IMR-90 (cell line): ENCODE data around the gene NPAS3. TPM values are rescaled to one million over a fixed set of nuclear protein-coding genes. Genes with fewer than 3 reads are reported as not detected.

ENCODE experiments used
- ATAC-seq: fragments of 200-7000 bp; cut with Tn5 transposase; 2 replicates; pipeline ENCODE4 v1.9.1; 2020; ENCODE audit warnings: low read depth, mild to moderate bottlenecking, moderate library complexity
- BruUV-seq: library from RNA; stranded (reverse); fragments of 400-500 nt; replicated peaks from 2 replicates; lab custom pipeline; 2021; lab: Mats Ljungman, UMichigan
- CTCF ChIA-PET: fragments of 300-600 bp; formaldehyde crosslinking; extraction: SDS; loops from one replicate; lab custom pipeline; 2021; ENCODE audit warnings: antibody characterized with exemption; lab: Yijun Ruan, JAX
- POLR2A ChIA-PET: fragments of 300-600 bp; sonication (Branson Sonifier 250); formaldehyde crosslinking; loops from one replicate; lab custom pipeline; 2022; ENCODE audit warnings: antibody characterized with exemption; ENCODE audit not compliant: unreplicated experiment; lab: Charles Lee
- DNase-seq: peaks from one replicate; pipeline ENCODE4 v3.0.0; 2013
- H2AFZ ChIP-seq: replicated peaks from 2 replicates; pipeline ENCODE3; 2013; ENCODE audit warnings: low read length, mild to moderate bottlenecking; ENCODE audit not compliant: poor library complexity
- H2AK5ac ChIP-seq: 2 replicates; pipeline ENCODE4 v1.6.1; 2013; ENCODE audit warnings: low read depth, low read length, inconsistent platforms
- H2AK9ac ChIP-seq: replicated peaks from 2 replicates; pipeline ENCODE3; 2013; ENCODE audit warnings: mild to moderate bottlenecking, low read depth, low read length, moderate library complexity; ENCODE audit not compliant: poor library complexity
- H2BK120ac ChIP-seq: 2 replicates; pipeline ENCODE4 v1.6.1; 2013; ENCODE audit warnings: low read depth, low read length, inconsistent platforms
- H2BK15ac ChIP-seq: 3 replicates; pipeline ENCODE4 v1.6.1; 2013; ENCODE audit warnings: low read depth, low read length, inconsistent platforms
- H2BK20ac ChIP-seq: 2 replicates; pipeline ENCODE4 v1.6.1; 2013; ENCODE audit warnings: low read depth, mild to moderate bottlenecking, inconsistent platforms, low read length, moderate library complexity
- H2BK5ac ChIP-seq: 2 replicates; pipeline ENCODE4 v1.6.1; 2013; ENCODE audit warnings: mild to moderate bottlenecking, low read depth, low read length, inconsistent platforms; ENCODE audit not compliant: poor library complexity, severe bottlenecking
- H3K14ac ChIP-seq: replicated peaks from 2 replicates; pipeline ENCODE4 v1.6.1; 2013; ENCODE audit warnings: low read depth, low read length, inconsistent platforms
- H3K18ac ChIP-seq: 2 replicates; pipeline ENCODE4 v1.6.1; 2013; ENCODE audit warnings: low read depth, low read length, control low read depth
- H3K23ac ChIP-seq: 2 replicates; pipeline ENCODE4 v1.6.1; 2013; ENCODE audit warnings: low read depth, low read length, inconsistent platforms
- H3K27ac ChIP-seq: 2 replicates; pipeline ENCODE4 v1.5.1; 2013; ENCODE audit warnings: mild to moderate bottlenecking, control low read depth, low read length; ENCODE audit not compliant: insufficient read depth
- H3K27me3 ChIP-seq: 2 replicates; pipeline ENCODE4 v1.6.1; 2013; ENCODE audit warnings: low read length; ENCODE audit not compliant: control insufficient read depth, insufficient read depth
- H3K36me3 ChIP-seq: 2 replicates; pipeline ENCODE4 v1.6.1; 2013; ENCODE audit warnings: low read length, mixed read lengths; ENCODE audit not compliant: control insufficient read depth, insufficient read depth
- H3K4ac ChIP-seq: 2 replicates; pipeline ENCODE4 v1.6.1; 2013; ENCODE audit warnings: low read depth, low read length, inconsistent platforms
- H3K4me1 ChIP-seq: 2 replicates; pipeline ENCODE4 v1.6.1; 2013; ENCODE audit warnings: low read length, mixed read lengths; ENCODE audit not compliant: control insufficient read depth, insufficient read depth
- H3K4me2 ChIP-seq: 2 replicates; pipeline ENCODE4 v1.6.1; 2013; ENCODE audit warnings: low read depth, mild to moderate bottlenecking, control low read depth, low read length, moderate library complexity
- H3K4me3 ChIP-seq: 2 replicates; pipeline ENCODE4 v1.5.1; 2013; ENCODE audit warnings: low read depth, mild to moderate bottlenecking, control low read depth, low read length, moderate library complexity; ENCODE audit not compliant: insufficient read depth
- H3K56ac ChIP-seq: 2 replicates; pipeline ENCODE4 v1.6.1; 2013; ENCODE audit warnings: low read length, inconsistent platforms; ENCODE audit not compliant: insufficient read depth; ENCODE audit errors: extremely low read depth
- H3K79me1 ChIP-seq, 2 experiments: 2 replicates each; pipeline ENCODE4 v1.6.1; 2013; ENCODE audit warnings: low read length in 2 of 2, inconsistent platforms in 1 of 2, low read depth in 1 of 2
- H3K9ac ChIP-seq: 2 replicates; pipeline ENCODE4 v1.6.1; 2013; ENCODE audit warnings: low read depth, low read length, control low read depth
- H3K9me1 ChIP-seq: 2 replicates; pipeline ENCODE4 v1.6.1; 2013; ENCODE audit warnings: low read length, inconsistent platforms; ENCODE audit not compliant: insufficient read depth
- H3K9me3 ChIP-seq: 2 replicates; pipeline ENCODE4 v1.6.1; 2013; ENCODE audit warnings: low read length; ENCODE audit not compliant: control insufficient read depth, insufficient read depth
- H4K20me1 ChIP-seq: 2 replicates; pipeline ENCODE4 v1.6.1; 2013; ENCODE audit warnings: low read length, inconsistent platforms; ENCODE audit not compliant: insufficient read depth
- H4K5ac ChIP-seq: 2 replicates; pipeline ENCODE4 v1.6.1; 2013; ENCODE audit warnings: mild to moderate bottlenecking, low read depth, low read length, control low read depth
- H4K8ac ChIP-seq, 2 experiments: 2 replicates each; pipeline ENCODE4 v1.6.1; 2013; ENCODE audit warnings: low read depth in 2 of 2, low read length in 2 of 2, control low read depth in 1 of 2, inconsistent platforms in 1 of 2
- H4K91ac ChIP-seq: 2 replicates; pipeline ENCODE4 v1.6.1; 2013; ENCODE audit warnings: low read depth, low read length, inconsistent platforms; ENCODE audit not compliant: insufficient read depth
- FOS ChIP-seq: fragments of 150-350 bp; IDR thresholded peaks from 2 replicates; pipeline ENCODE4 v1.6.1; 2016; ENCODE audit warnings: low read depth, low read length
- WGBS, 2 experiments: methylation state at CpG; one replicate each; pipeline versions ENCODE4 v1.1.5 to v1.1.7; 2013; ENCODE audit warnings: missing lambda C conversion rate in 2 of 2; ENCODE audit not compliant: insufficient read length in 1 of 2; ENCODE audit errors: extremely low coverage in 2 of 2; 5-methylcytosine and 5-hydroxymethylcytosine counted together
- dilution Hi-C: fragments of 300-500 bp; cut with HindIII; formaldehyde crosslinking; loops from one replicate; pipeline ENCODE4 v1.14.3; 2018; ENCODE audit warnings: low sequenced_read_pairs; ENCODE audit not compliant: unreplicated experiment
- in situ Hi-C: fragments of 300-500 bp; cut with MboI; formaldehyde crosslinking; loops from 3 replicates; pipeline ENCODE4 v1.14.3; 2019; ENCODE audit warnings: low sequenced_read_pairs, inconsistent platforms, mixed read lengths
- intact Hi-C: fragments of 100-400 bp; cut with micrococcal nuclease; formaldehyde crosslinking; loops from 2 replicates; pipeline ENCODE4 v1.10.0; 2022
- polyA plus RNA-seq, 3 experiments: library from polyadenylated mRNA; depleted of rRNA; stranded (reverse); fragments of >200 nt; gene quantifications; 2 replicates each; pipeline ENCODE4 v1.2.3, GENCODE V29; 2012; ENCODE audit warnings: low replicate concordance in 1 of 3
- total RNA-seq: library from RNA; depleted of rRNA; stranded (reverse); fragments of >200 nt; gene quantifications from 2 replicates; pipeline ENCODE4 v1.2.3, GENCODE V29; 2012

Gene NPAS3
- total and polyA plus RNA-seq, 2 of the 4 experiments (the other 2 are of a cell fraction) = not detected

DNA sequence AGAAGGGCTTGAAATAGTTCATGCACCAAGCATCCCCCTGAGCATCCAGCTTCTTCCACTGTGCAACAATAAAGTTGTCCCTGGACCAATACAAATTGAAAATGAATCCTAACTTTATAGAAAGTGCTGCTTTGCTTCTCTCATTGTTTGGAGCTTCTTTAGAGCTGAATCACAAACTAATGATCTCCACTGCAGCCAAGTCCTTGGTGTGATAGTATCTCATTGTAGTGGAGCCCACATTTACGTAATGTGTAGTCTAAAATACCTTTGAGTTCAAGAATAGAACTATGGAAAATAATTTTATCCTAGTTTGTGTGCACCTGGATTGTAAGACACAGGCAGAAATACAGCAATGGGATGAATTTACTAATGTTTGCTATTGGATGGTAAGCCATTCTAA, 692.3 kb downstream of the NPAS3 start:
- Histone ChIP-seq H2AK9ac (no peak overlapping the region), H2BK20ac (no peak overlapping the region), H2BK120ac (no peak overlapping the region), H4K8ac (no peak overlapping the region), H3K27me3 (no peaks in the 10 kb centered on the region), H3K23ac (no peak overlapping the region), H2AFZ (no peak overlapping the region), H3K56ac (no peak overlapping the region), H2BK5ac (no peak overlapping the region), H3K36me3 (no peaks in the 10 kb centered on the region), H3K9ac (no peak overlapping the region), H3K9me1 (no peaks in the 10 kb centered on the region), H4K20me1 (no peaks in the 10 kb centered on the region), H3K79me1 (no peaks in the 10 kb centered on the region), H3K4me2 (no peak overlapping the region), H3K4ac (no peak overlapping the region), H2BK15ac (no peak overlapping the region), H2AK5ac (no peak overlapping the region), H3K27ac (no peak overlapping the region), H3K4me1 (no peaks in the 10 kb centered on the region), H3K14ac (no peak overlapping the region), H4K5ac (no peak overlapping the region), H3K9me3 (no peaks in the 10 kb centered on the region), H4K91ac (no peak overlapping the region), H3K4me3 (no peak overlapping the region), H3K18ac (no peak overlapping the region)
- WGBS, 2 experiments = no CpG with 5 or more reads among the region's 1 CpG
- no peak for TF ChIP-seq FOS
- dilution Hi-C loops = no loop called here
- DNase-seq (no peak), ATAC-seq (no peak)
- CTCF ChIA-PET = no interaction called here
- POLR2A ChIA-PET = no interaction called here
- intact Hi-C loops = no loop called here
- BruUV-seq = no TSS peak
- in situ Hi-C loops = no loop called here
